Liver (tissue), 9 donors: ENCODE measurements around the gene GRID1. TPM values are rescaled to one million over a fixed set of nuclear protein-coding genes. Genes with fewer than 3 reads are reported as not detected.

Source experiments
- DNase-seq: peaks from one replicate; pipeline ENCODE4 v3.0.0-alpha.2; 2017; ENCODE audit warnings: low spot score
- H3K27ac ChIP-seq, 2 donors: one replicate each; pipeline ENCODE4 v1.7.0; 2013; ENCODE audit warnings: inconsistent platforms in 2 of 2, low read length in 2 of 2, control low read depth in 1 of 2, low read depth in 1 of 2, mild to moderate bottlenecking in 1 of 2
- H3K27me3 ChIP-seq, 4 donors: one replicate each; pipeline versions ENCODE4 v1.6.1 to v1.7.0; 2013; ENCODE audit warnings: low read length in 3 of 4, inconsistent platforms in 1 of 4, mild to moderate bottlenecking in 1 of 4, moderate library complexity in 1 of 4; ENCODE audit not compliant: control insufficient read depth in 4 of 4, insufficient read depth in 4 of 4
- H3K36me3 ChIP-seq, 4 donors: one replicate each; pipeline versions ENCODE4 v1.6.1 to v1.7.0; 2013; ENCODE audit warnings: low read length in 3 of 4, mild to moderate bottlenecking in 3 of 4, low read depth in 1 of 4, moderate library complexity in 1 of 4; ENCODE audit not compliant: control insufficient read depth in 4 of 4, insufficient read depth in 3 of 4
- H3K4me1 ChIP-seq, 4 donors: one replicate each; pipeline versions ENCODE4 v1.6.1 to v1.7.0; 2013; ENCODE audit warnings: low read length in 3 of 4, mild to moderate bottlenecking in 3 of 4, moderate library complexity in 1 of 4; ENCODE audit not compliant: control insufficient read depth in 4 of 4, insufficient read depth in 4 of 4
- H3K4me3 ChIP-seq, 3 donors: one replicate each; pipeline versions ENCODE4 v1.6.1 to v1.7.0; 2013; ENCODE audit warnings: low read length in 3 of 3, control low read depth in 1 of 3, low read depth in 1 of 3, mild to moderate bottlenecking in 1 of 3
- H3K9ac ChIP-seq, 2 donors: one replicate each; pipeline ENCODE4 v1.7.0; 2013; ENCODE audit warnings: low read length in 2 of 2, mild to moderate bottlenecking in 2 of 2, moderate library complexity in 2 of 2, control low read depth in 1 of 2, low read depth in 1 of 2
- H3K9me3 ChIP-seq, 4 donors: one replicate each; pipeline versions ENCODE4 v1.6.1 to v1.7.0; 2013; ENCODE audit warnings: low read length in 3 of 4; ENCODE audit not compliant: control insufficient read depth in 4 of 4
- EGR1 ChIP-seq, 2 donors: IDR thresholded peaks; 2 replicates each; pipeline ENCODE4 v1.6.1; 2016 to 2018; ENCODE audit warnings: antibody characterized with exemption in 2 of 2, low read depth in 2 of 2
- FOXA2 ChIP-seq: IDR thresholded peaks from 2 replicates; pipeline ENCODE4 v1.6.1; 2016; ENCODE audit warnings: antibody characterized with exemption
- GABPA ChIP-seq, 2 donors: IDR thresholded peaks in 1 of 2; conservative IDR thresholded peaks in 1 of 2; 2 replicates each; pipeline ENCODE4 v1.6.1; 2016; ENCODE audit warnings: antibody characterized with exemption in 2 of 2, mild to moderate bottlenecking in 1 of 2, moderate library complexity in 1 of 2
- HNF4A ChIP-seq, 2 donors: conservative IDR thresholded peaks; 2 replicates each; pipeline ENCODE4 v1.6.1; 2016; ENCODE audit warnings: antibody characterized with exemption in 2 of 2, mild to moderate bottlenecking in 2 of 2
- JUND ChIP-seq, 2 donors: IDR thresholded peaks; 2 replicates each; pipeline ENCODE4 v1.6.1; 2016; ENCODE audit warnings: antibody characterized with exemption in 2 of 2
- NR2F2 ChIP-seq: IDR thresholded peaks from 2 replicates; pipeline ENCODE4 v1.6.1; 2016; ENCODE audit warnings: antibody characterized with exemption
- RXRA ChIP-seq, 2 donors: IDR thresholded peaks; 2 replicates each; pipeline ENCODE4 v1.6.1; 2017 to 2018; ENCODE audit warnings: antibody characterized with exemption in 2 of 2, mild to moderate bottlenecking in 1 of 2
- SP1 ChIP-seq: IDR thresholded peaks from 2 replicates; pipeline ENCODE4 v1.6.1; 2018; ENCODE audit warnings: antibody characterized with exemption, mild to moderate bottlenecking
- TAF1 ChIP-seq: conservative IDR thresholded peaks from 2 replicates; pipeline ENCODE4 v1.6.1; 2016; ENCODE audit warnings: antibody characterized with exemption, mild to moderate bottlenecking
- YY1 ChIP-seq: IDR thresholded peaks from 2 replicates; pipeline ENCODE4 v1.6.1; 2016; ENCODE audit warnings: antibody characterized with exemption, mild to moderate bottlenecking
- WGBS: extraction: QIAGEN DNeasy Blood & Tissue Kit; methylation state at CpG from one replicate; pipeline ENCODE4 v1.1.7; 2013; 5-methylcytosine and 5-hydroxymethylcytosine counted together
- polyA plus RNA-seq, 2 donors: library from polyadenylated mRNA; stranded (reverse) in 1 of 2; unstranded in 1 of 2; fragments of 200-250 nt in 1 of 2; fragments of >200 nt in 1 of 2; fragmentation: Nextera tagmentation in 1 of 2; extraction: Ambion mirVana in 1 of 2; gene quantifications; one replicate each; pipeline versions ENCODE4 v1.2.1 to v1.2.3, GENCODE V29; 2013 to 2015
- total RNA-seq, 2 donors: library from RNA; depleted of rRNA; stranded (reverse); fragments of >200 nt; gene quantifications; one replicate each; pipeline ENCODE4 v1.2.3, GENCODE V29; 2014
- TF ChIP-seq, protein P1 (sequence below): fragments of 150-350 bp; IDR thresholded peaks from 2 replicates; pipeline ENCODE4 v1.5.1; 2017; ENCODE audit warnings: improper control_type of control experiment, low read depth, low read length; ENCODE audit not compliant: missing input control
- TF ChIP-seq, protein P2 (sequence below): IDR thresholded peaks from 2 replicates; pipeline ENCODE4 v1.6.1; 2016; ENCODE audit warnings: antibody characterized with exemption
- TF ChIP-seq, protein P3 (sequence below): IDR thresholded peaks from 2 replicates; pipeline ENCODE4 v1.6.1; 2016; ENCODE audit warnings: antibody characterized with exemption
- TF ChIP-seq, protein P4 (sequence below): IDR thresholded peaks from 2 replicates; pipeline ENCODE4 v1.6.1; 2016; ENCODE audit warnings: antibody characterized with exemption
- donor health status: healthy.
- donor health status: healthy.
- donor health status: healthy.
- donor health status: healthy.
- donor health status: healthy.

Gene GRID1
- total and polyA plus RNA-seq, 4 donors = 0.09 to 0.17 (median 0.14) TPM; not detected in 1

DNA sequence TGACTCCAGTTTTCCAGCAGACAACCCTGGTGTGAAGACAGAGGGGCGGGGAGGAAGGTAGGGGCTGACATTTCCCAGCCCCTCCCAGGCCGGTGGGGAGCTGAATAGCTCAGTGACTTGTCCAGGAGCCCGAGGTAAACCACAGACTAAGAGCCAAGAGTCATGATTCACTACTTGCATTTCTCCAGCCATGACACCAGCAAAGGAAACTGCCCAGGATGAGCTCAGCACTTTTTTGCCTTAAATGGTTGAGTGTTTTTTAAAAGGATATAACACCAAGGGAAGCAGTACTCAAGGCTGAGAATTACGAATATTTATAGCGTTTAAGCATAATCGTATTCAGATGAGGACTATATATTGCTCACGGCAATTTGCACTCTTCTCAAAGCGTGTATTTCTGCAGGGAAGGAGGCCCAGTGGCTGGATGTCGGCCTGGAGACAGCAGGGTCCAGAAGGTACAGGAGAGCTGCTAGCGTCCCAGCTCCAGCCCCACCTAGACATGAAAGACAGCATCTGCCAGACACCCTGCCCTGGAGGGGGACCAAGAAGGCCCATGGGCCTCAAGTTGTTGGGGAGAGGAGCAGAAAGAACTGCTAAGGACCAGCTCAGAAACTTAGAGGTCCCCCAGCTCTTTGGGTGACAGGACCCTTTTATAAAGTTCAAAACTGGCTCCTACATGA, 141.4 kb downstream of the GRID1 start (continued):
- TF ChIP-seq, protein P1, sequence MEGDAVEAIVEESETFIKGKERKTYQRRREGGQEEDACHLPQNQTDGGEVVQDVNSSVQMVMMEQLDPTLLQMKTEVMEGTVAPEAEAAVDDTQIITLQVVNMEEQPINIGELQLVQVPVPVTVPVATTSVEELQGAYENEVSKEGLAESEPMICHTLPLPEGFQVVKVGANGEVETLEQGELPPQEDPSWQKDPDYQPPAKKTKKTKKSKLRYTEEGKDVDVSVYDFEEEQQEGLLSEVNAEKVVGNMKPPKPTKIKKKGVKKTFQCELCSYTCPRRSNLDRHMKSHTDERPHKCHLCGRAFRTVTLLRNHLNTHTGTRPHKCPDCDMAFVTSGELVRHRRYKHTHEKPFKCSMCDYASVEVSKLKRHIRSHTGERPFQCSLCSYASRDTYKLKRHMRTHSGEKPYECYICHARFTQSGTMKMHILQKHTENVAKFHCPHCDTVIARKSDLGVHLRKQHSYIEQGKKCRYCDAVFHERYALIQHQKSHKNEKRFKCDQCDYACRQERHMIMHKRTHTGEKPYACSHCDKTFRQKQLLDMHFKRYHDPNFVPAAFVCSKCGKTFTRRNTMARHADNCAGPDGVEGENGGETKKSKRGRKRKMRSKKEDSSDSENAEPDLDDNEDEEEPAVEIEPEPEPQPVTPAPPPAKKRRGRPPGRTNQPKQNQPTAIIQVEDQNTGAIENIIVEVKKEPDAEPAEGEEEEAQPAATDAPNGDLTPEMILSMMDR = no peak
- TF ChIP-seq, protein P2, sequence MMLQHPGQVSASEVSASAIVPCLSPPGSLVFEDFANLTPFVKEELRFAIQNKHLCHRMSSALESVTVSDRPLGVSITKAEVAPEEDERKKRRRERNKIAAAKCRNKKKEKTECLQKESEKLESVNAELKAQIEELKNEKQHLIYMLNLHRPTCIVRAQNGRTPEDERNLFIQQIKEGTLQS = no peak
- TF ChIP-seq, protein P3, sequence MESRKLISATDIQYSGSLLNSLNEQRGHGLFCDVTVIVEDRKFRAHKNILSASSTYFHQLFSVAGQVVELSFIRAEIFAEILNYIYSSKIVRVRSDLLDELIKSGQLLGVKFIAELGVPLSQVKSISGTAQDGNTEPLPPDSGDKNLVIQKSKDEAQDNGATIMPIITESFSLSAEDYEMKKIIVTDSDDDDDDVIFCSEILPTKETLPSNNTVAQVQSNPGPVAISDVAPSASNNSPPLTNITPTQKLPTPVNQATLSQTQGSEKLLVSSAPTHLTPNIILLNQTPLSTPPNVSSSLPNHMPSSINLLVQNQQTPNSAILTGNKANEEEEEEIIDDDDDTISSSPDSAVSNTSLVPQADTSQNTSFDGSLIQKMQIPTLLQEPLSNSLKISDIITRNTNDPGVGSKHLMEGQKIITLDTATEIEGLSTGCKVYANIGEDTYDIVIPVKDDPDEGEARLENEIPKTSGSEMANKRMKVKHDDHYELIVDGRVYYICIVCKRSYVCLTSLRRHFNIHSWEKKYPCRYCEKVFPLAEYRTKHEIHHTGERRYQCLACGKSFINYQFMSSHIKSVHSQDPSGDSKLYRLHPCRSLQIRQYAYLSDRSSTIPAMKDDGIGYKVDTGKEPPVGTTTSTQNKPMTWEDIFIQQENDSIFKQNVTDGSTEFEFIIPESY = no peak
- TF ChIP-seq TAF1 = no peak
- TF ChIP-seq FOXA2 = no peak
- no peak for TF ChIP-seq GABPA (IDR thresholded peaks at IDR 0.05 in 1 of 2, conservative IDR thresholded peaks at IDR 0.05 in 1 of 2)
- TF ChIP-seq NR2F2 = no peak

DNA sequence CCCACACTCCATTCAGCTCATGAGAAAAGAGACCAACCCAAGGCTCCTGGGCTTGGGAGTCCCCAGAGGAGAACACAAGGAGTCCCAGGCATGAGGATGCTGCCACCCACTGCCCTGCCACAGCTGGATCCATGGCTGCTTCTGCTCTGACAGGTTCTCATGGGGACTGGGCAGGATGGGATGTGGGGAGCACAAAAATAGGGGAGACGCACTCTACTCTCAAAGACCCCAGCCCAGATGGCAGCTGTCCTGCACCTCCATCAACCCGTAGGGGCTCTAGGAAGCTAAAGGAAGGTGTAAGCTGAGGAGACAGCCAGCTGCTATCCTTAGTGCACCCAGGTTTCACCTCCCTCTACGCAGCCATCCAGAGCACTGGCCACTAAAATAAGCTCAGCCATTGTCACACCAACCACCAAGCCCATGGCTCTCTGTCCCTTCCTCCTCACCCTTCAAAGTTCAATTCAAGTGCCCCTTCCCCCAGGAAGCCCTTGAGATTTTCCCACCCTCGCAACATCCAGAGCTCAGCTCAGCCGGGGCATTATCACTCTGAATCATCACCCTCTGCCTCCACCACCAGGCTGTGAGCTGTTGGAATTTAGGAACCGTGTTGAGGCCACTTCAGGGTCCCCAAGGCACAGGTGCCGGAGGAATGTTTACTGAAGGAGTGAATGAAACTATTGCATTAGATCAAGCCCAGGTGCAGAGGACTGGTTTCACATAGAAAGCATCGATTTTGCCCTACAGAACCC, 142.1 kb downstream of the GRID1 start:
- no peak overlapping the region for H3K4me3 ChIP-seq
- H3K9ac ChIP-seq = no peak overlapping the region
- no peaks in the 10 kb centered on the region for H3K9me3 ChIP-seq
- no peaks in the 10 kb centered on the region for H3K4me1 ChIP-seq
- H3K27me3 ChIP-seq = peaks cover 0 to 4% (median 0%) of the 10 kb centered on the region in 4 donors
- H3K27ac ChIP-seq = no peak overlapping the region
- whole genome bisulfite sequencing = 66% methylated on average over 8 of the region's 8 CpGs
- DNase-seq = no peak
- TF ChIP-seq, protein P1 = no peak
- TF ChIP-seq HNF4A (conservative IDR thresholded peaks at IDR 0.05) = no peak
- TF ChIP-seq SP1 = no peak
- TF ChIP-seq GABPA (IDR thresholded peaks at IDR 0.05 in 1 of 2, conservative IDR thresholded peaks at IDR 0.05 in 1 of 2) = no peak
- no peak for TF ChIP-seq YY1
- TF ChIP-seq JUND (IDR thresholded peaks at IDR 0.05) = no peak
- no peak for TF ChIP-seq EGR1 (IDR thresholded peaks at IDR 0.05; ENCODE audit: low read depth in 2 of 2)
- TF ChIP-seq TAF1 = no peak
- H3K36me3 ChIP-seq = no peaks in the 10 kb centered on the region

DNA sequence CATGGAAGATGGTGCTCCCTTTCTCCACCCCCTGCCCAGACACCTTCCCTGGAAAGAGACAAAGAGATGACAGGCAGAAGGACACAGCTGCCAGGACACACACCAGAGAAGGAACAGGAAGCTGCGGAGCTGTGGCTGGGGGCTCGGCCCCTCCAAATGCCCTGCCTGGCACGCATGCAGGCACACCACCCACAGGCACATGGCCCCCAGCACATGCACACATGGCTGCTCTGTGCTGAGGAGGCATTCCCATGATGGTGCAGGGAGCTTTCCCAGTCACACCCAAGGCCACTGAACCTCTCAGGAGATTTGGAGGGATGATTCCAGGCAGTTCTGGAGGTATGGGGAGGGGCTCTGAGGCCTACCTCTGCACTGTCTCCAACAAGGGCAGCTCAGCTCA, 143.3 kb downstream of the GRID1 start:
- 73% methylated on average over 3 of the region's 3 CpGs for WGBS
- Histone ChIP-seq H3K9me3 (no peaks in the 10 kb centered on the region), H3K27me3 (peaks cover 0 to 4% (median 0%) of the 10 kb centered on the region in 4 donors), H3K4me3 (no peak overlapping the region), H3K36me3 (no peaks in the 10 kb centered on the region), H3K9ac (no peak overlapping the region), H3K4me1 (no peaks in the 10 kb centered on the region), H3K27ac (no peak overlapping the region)
- no peak for DNase-seq
- TF ChIP-seq, protein P1 = no peak
- TF ChIP-seq GABPA (IDR thresholded peaks at IDR 0.05 in 1 of 2, conservative IDR thresholded peaks at IDR 0.05 in 1 of 2) (no peak), RXRA (IDR thresholded peaks at IDR 0.05) (no peak), JUND (IDR thresholded peaks at IDR 0.05) (no peak), NR2F2 (no peak), FOXA2 (no peak), TAF1 (no peak)
- TF ChIP-seq, protein P4, sequence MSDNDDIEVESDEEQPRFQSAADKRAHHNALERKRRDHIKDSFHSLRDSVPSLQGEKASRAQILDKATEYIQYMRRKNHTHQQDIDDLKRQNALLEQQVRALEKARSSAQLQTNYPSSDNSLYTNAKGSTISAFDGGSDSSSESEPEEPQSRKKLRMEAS = no peak
- TF ChIP-seq, protein P2 = no peak
